Neural progenitor cell (in vitro differentiated cells): ENCODE results near the gene CAMK2D.

Source experiments
- EZH2 ChIP-seq: fragments of 200-600 bp; sonication (generic); IDR thresholded peaks from 2 replicates; pipeline ENCODE4 v1.6.1; 2017; ENCODE audit warnings: antibody characterized with exemption, mild to moderate bottlenecking, moderate library complexity
- TF ChIP-seq, protein P1 (sequence below): fragments of 200-600 bp; sonication (generic); IDR thresholded peaks from 2 replicates; pipeline ENCODE4 v1.5.1; 2017; ENCODE audit warnings: antibody characterized with exemption, mild to moderate bottlenecking

DNA sequence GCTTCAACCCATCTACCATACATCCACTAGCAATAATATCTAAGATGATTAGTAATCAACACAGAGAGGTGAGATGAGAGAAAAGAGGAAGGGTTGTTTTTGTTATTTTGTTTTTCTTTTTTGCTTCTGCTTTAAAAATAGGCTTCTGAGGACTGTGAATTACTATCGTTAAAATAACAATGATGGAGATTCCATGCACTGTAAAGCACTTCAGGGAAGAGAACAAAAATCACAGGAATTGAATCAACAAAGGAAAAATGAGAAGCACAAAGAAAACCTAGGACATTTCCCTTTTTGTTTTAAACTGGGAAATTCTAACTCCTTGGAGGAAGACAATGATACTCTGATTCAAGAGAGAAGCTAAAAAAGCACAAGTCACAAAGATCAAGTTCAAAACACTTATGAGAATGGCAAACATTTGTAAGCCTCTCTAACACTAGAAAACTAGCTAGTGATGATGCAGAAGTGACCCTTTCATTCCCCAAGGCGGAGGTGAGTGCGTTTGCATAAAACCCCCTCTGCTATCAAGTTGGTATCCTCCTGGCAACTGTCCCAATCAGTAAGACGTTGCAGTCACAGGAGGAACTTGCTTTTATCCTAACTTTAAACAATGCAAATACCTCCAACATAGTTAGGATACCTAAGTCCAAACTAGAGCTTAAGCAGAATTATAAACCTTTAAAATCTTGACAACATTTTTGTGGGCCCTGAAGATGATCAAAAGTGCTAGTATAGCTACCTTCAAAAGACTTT, 308.5 kb downstream of the CAMK2D start:
- TF ChIP-seq, protein P1, sequence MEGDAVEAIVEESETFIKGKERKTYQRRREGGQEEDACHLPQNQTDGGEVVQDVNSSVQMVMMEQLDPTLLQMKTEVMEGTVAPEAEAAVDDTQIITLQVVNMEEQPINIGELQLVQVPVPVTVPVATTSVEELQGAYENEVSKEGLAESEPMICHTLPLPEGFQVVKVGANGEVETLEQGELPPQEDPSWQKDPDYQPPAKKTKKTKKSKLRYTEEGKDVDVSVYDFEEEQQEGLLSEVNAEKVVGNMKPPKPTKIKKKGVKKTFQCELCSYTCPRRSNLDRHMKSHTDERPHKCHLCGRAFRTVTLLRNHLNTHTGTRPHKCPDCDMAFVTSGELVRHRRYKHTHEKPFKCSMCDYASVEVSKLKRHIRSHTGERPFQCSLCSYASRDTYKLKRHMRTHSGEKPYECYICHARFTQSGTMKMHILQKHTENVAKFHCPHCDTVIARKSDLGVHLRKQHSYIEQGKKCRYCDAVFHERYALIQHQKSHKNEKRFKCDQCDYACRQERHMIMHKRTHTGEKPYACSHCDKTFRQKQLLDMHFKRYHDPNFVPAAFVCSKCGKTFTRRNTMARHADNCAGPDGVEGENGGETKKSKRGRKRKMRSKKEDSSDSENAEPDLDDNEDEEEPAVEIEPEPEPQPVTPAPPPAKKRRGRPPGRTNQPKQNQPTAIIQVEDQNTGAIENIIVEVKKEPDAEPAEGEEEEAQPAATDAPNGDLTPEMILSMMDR, result no peak
- no peak for TF ChIP-seq EZH2
